Glutamatergic neuron (in vitro differentiated cells): ENCODE measurements around the gene FBH1. TPM values are rescaled to one million over a fixed set of nuclear protein-coding genes. Genes with fewer than 3 reads are reported as not detected.
"Not testable (repeated sequence)": the region's sequence is repeated elsewhere in the genome, so short reads cannot be mapped to it uniquely, and the experiment has no call there.

Experiments
- DNase-seq: peaks from one replicate; pipeline ENCODE4 v3.0.0; 2022
- H3K27ac Mint-ChIP-seq: one replicate; pipeline ENCODE4 v1.8.0; 2020; ENCODE audit warnings: mild to moderate bottlenecking, mixed read lengths, inconsistent platforms; ENCODE audit not compliant: unreplicated experiment
- H3K27me3 Mint-ChIP-seq: one replicate; pipeline ENCODE4 v1.8.0; 2020; ENCODE audit warnings: mild to moderate bottlenecking, moderate library complexity, mixed read lengths, inconsistent platforms; ENCODE audit not compliant: unreplicated experiment
- H3K36me3 Mint-ChIP-seq: one replicate; pipeline ENCODE4 v1.8.0; 2020; ENCODE audit warnings: mild to moderate bottlenecking, mixed read lengths, inconsistent platforms; ENCODE audit not compliant: unreplicated experiment
- H3K4me1 Mint-ChIP-seq: one replicate; pipeline ENCODE4 v1.8.0; 2020; ENCODE audit warnings: mild to moderate bottlenecking, low read depth, mixed read lengths, inconsistent platforms; ENCODE audit not compliant: unreplicated experiment
- H3K4me3 Mint-ChIP-seq: one replicate; pipeline ENCODE4 v1.8.0; 2020; ENCODE audit warnings: mild to moderate bottlenecking, mixed read lengths, inconsistent platforms; ENCODE audit not compliant: unreplicated experiment
- H3K9me3 Mint-ChIP-seq: one replicate; pipeline ENCODE4 v1.8.0; 2020; ENCODE audit warnings: mild to moderate bottlenecking, moderate library complexity, mixed read lengths, inconsistent platforms; ENCODE audit not compliant: unreplicated experiment
- total RNA-seq: library from RNA; stranded (reverse); fragmentation: NEBNext Ultra II Directional; extraction: Animal tissue kit (Norgen Biotek cat#: 25700); gene quantifications from one replicate; pipeline ENCODE4 v1.2.1, GENCODE V29; 2021; ENCODE audit not compliant: unreplicated experiment
- TF ChIP-seq, protein P1 (sequence below): fragments of 200-600 bp; sonication (generic); IDR thresholded peaks from one replicate; pipeline ENCODE4 v1.5.0; 2021; ENCODE audit not compliant: partially characterized antibody, unreplicated experiment

Gene FBH1
- total RNA-seq, 1 donor from 2014 or later = 65.0 TPM

DNA sequence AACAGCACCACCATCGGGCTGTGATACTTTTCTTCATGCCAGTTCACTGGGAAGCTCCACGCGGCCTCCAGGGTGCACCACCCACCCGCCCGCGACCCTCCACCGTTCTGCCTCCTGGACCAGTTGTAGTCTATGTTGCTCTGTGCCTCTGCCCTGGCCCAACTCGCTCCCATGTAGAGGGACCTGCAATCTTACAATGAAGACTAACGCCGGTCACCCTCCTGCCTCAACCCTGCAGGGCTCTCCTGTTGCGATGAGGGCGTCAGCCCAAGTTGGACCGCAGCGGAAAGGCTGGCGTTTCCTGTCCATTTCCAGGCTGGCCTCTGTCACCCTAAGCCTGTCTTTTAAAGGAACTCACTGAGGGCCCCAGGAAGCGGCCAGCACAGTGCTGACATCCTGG lies 52.4 kb downstream of the FBH1 start:
- H3K4me1 Mint-ChIP-seq = peaks cover 3% of the 10 kb centered on the region
- no peak overlapping the region for H3K27ac Mint-ChIP-seq
- no peak for DNase-seq
- peaks cover 2% of the 10 kb centered on the region for H3K27me3 Mint-ChIP-seq
- peaks cover 1% of the 10 kb centered on the region for H3K9me3 Mint-ChIP-seq
- TF ChIP-seq, protein P1, sequence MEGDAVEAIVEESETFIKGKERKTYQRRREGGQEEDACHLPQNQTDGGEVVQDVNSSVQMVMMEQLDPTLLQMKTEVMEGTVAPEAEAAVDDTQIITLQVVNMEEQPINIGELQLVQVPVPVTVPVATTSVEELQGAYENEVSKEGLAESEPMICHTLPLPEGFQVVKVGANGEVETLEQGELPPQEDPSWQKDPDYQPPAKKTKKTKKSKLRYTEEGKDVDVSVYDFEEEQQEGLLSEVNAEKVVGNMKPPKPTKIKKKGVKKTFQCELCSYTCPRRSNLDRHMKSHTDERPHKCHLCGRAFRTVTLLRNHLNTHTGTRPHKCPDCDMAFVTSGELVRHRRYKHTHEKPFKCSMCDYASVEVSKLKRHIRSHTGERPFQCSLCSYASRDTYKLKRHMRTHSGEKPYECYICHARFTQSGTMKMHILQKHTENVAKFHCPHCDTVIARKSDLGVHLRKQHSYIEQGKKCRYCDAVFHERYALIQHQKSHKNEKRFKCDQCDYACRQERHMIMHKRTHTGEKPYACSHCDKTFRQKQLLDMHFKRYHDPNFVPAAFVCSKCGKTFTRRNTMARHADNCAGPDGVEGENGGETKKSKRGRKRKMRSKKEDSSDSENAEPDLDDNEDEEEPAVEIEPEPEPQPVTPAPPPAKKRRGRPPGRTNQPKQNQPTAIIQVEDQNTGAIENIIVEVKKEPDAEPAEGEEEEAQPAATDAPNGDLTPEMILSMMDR = no peak
- no peak overlapping the region for H3K4me3 Mint-ChIP-seq
- no peaks in the 10 kb centered on the region for H3K36me3 Mint-ChIP-seq

DNA sequence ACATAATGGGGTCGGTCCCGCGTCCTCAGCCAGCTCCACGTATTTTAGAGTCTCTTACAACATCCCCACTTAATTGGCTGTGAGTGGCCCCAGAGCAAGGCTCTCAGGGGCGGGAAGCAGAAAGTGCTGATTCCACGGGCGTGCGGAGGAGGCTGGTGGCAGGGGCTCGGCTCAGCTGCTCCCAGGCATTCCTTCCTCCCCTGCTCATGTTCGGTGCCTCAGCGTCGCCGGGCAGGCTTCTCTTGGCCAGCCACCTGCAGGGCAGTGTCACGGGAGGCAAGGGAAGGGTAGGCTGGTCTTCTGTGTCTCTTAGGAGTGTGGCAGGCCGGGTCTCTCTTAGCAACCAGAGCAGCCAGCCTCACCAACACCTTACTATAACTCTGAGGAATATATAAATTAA lies 53.5 kb downstream of the FBH1 start:
- Mint-ChIP-seq H3K27ac (no peak overlapping the region), H3K4me3 (no peak overlapping the region), H3K9me3 (no peaks in the 10 kb centered on the region), H3K27me3 (no peaks in the 10 kb centered on the region), H3K4me1 (peaks cover 3% of the 10 kb centered on the region), H3K36me3 (no peaks in the 10 kb centered on the region)
- TF ChIP-seq, protein P1 = no peak
- no peak for DNase-seq

GRCh38 chr10:5944389-5945189 lies 54.5 kb downstream of the FBH1 start:
- Mint-ChIP-seq H3K9me3 (peaks cover 4% of the 10 kb centered on the region), H3K4me3 (no peak overlapping the region), H3K4me1 (peaks cover 11% of the 10 kb centered on the region), H3K36me3 (no peaks in the 10 kb centered on the region), H3K27me3 (no peaks in the 10 kb centered on the region), H3K27ac (no peak overlapping the region)
- TF ChIP-seq, protein P1 = no peak
- DNase-seq = no peak

- Mint-ChIP-seq H3K27me3 (no peaks in the 10 kb centered on the region), H3K4me3 (no peak overlapping the region), H3K36me3 (no peaks in the 10 kb centered on the region), H3K9me3 (peaks cover 4% of the 10 kb centered on the region), H3K27ac (no peak overlapping the region), H3K4me1 (peaks cover 11% of the 10 kb centered on the region)
- TF ChIP-seq, protein P1 = no peak
- DNase-seq = no peak
Measured at GRCh38 chr10:5945190-5945509, 55.1 kb downstream of the FBH1 start.

GRCh38 chr10:5945561-5946418 lies 55.7 kb downstream of the FBH1 start:
- Mint-ChIP-seq H3K27me3 (no peaks in the 10 kb centered on the region), H3K4me1 (peaks cover 11% of the 10 kb centered on the region), H3K4me3 (no peak overlapping the region), H3K36me3 (no peaks in the 10 kb centered on the region), H3K9me3 (peaks cover 4% of the 10 kb centered on the region), H3K27ac (no peak overlapping the region)
- no peak for DNase-seq
- TF ChIP-seq, protein P1 = no peak

GRCh38 chr10:5946419-5946775 lies 56.4 kb downstream of the FBH1 start:
- not testable (repeated sequence) for H3K27ac Mint-ChIP-seq, H3K4me3 Mint-ChIP-seq, H3K36me3 Mint-ChIP-seq, DNase-seq, H3K27me3 Mint-ChIP-seq, H3K9me3 Mint-ChIP-seq
- peaks cover 11% of the 10 kb centered on the region for H3K4me1 Mint-ChIP-seq
